ENCODE measurements around the gene ZFP36L1.

DNA sequence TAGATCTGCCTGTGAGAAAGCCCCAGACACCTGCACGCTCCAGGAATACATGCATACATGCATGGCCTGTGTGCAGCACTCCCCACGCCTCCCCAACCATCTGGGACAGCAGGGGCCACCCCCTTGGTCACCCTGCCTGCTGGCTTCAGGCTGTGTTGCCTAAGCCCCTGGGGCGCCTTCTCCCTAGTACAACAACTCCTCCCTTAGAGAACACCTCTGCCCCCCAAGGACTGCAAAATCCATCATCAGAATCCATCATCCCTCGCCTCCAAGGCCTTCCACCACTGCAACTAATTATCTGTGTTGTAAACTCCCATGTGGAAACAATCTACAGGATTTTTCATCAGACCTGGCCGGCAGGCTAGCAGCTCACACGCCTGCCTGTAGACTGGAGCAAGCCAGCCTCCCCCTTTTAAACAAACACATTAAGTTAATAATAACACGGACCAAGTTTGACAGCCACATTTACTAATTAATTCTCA, 36.8 kb downstream of the ZFP36L1 start:
- TF ChIP-seq POLR2AphosphoS5 (IDR thresholded peaks at IDR 0.05; ENCODE audit: low read depth, low read length) (no peak), POLR2A (IDR thresholded peaks at IDR 0.05; ENCODE audit: low read depth, low read length) (no peak)

All from GM12892 (cell line).